Posterior vena cava (tissue), 2 donors: Measurements from ENCODE around the gene TNRC6B. TPM values are rescaled to one million over a fixed set of nuclear protein-coding genes. Genes with fewer than 3 reads are reported as not detected.
"Not testable (repeated sequence)": the region's sequence is repeated elsewhere in the genome, so short reads cannot be mapped to it uniquely, and the experiment has no call there.

Experiments used
- DNase-seq: peaks from one replicate; pipeline ENCODE4 v3.0.0-alpha.2; 2020; ENCODE audit warnings: low spot score
- intact Hi-C, 2 donors: fragments of 100-400 bp; cut with DNase I; formaldehyde crosslinking; loops; one replicate each; pipeline versions ENCODE4 v1.14.1 to v1.14.2; 2022 to 2023
- long read RNA-seq, 2 donors: library from polyadenylated mRNA; unstranded; transcript quantifications; one replicate each; pipeline ENCODE4 v2.0.0, GENCODE V29; 2020 to 2021
- total RNA-seq, 2 donors: library from RNA; stranded (reverse); fragmentation: NEBNext Ultra II Directional; extraction: Animal tissue kit (Norgen Biotek cat#: 25700); gene quantifications; one replicate each; pipeline ENCODE4 v1.2.1, GENCODE V29; 2021
- donor health status: DM: yes; HTN: yes; CAD: no.
- donor health status: DM: yes; HTN: yes; CAD: no.

TNRC6B gene, protein sequence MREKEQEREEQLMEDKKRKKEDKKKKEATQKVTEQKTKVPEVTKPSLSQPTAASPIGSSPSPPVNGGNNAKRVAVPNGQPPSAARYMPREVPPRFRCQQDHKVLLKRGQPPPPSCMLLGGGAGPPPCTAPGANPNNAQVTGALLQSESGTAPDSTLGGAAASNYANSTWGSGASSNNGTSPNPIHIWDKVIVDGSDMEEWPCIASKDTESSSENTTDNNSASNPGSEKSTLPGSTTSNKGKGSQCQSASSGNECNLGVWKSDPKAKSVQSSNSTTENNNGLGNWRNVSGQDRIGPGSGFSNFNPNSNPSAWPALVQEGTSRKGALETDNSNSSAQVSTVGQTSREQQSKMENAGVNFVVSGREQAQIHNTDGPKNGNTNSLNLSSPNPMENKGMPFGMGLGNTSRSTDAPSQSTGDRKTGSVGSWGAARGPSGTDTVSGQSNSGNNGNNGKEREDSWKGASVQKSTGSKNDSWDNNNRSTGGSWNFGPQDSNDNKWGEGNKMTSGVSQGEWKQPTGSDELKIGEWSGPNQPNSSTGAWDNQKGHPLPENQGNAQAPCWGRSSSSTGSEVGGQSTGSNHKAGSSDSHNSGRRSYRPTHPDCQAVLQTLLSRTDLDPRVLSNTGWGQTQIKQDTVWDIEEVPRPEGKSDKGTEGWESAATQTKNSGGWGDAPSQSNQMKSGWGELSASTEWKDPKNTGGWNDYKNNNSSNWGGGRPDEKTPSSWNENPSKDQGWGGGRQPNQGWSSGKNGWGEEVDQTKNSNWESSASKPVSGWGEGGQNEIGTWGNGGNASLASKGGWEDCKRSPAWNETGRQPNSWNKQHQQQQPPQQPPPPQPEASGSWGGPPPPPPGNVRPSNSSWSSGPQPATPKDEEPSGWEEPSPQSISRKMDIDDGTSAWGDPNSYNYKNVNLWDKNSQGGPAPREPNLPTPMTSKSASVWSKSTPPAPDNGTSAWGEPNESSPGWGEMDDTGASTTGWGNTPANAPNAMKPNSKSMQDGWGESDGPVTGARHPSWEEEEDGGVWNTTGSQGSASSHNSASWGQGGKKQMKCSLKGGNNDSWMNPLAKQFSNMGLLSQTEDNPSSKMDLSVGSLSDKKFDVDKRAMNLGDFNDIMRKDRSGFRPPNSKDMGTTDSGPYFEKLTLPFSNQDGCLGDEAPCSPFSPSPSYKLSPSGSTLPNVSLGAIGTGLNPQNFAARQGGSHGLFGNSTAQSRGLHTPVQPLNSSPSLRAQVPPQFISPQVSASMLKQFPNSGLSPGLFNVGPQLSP (N-terminal part only)
- 10 to 100 TPM; 44.3 to 44.9 TPM for total RNA-seq
- long read RNA-seq, donor 1, full-length matches to known transcripts = 2 of 20 reads
- long read RNA-seq, donor 1, partial matches to known transcripts = 1 of 20 reads
- long read RNA-seq, donor 1, other reads (novel, unspliced or antisense) = 17 of 20 reads
- long read RNA-seq, donor 2, partial matches to known transcripts = 12 of 27 reads
- long read RNA-seq, donor 2, other reads (novel, unspliced or antisense) = 15 of 27 reads

DNA sequence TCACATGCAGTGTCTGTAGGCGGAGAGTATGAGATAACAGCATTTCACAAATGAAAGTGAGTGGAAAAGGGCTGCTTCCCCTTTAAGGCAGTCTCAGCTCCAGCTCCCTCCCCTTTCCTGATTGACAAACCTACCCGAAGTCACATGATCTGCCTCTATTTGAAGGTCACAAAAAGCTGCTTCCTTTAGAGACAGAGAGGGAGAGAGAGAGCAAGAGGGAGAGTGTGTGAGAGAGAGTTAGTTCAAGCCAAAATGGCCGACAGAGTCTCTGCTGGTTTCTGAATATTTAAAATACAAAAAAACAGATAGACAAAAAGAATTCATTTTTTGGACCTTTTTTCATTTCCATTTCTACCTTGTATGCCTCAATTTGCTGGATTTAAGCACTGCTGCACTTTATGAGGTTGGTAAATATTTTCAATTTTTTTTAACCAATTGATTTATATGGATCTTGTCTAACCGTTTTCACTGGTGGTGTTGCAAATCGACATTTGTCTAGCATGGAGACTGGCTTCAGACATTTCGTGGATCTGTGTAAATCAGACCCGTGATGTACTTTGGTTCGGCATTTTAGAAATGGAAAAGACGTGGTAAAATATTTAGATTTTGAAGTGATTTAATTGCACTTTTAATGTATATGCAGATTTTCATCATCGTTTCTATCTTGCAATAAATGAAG is at the start of gene TNRC6B:
Gene TNRC6B, plus strand, starts transcription at position 188 of the 679 bp plus-strand sequence. Its CDS starts 211 bp downstream, at position 399.
- intact Hi-C loops = no loop called here
- no peak for DNase-seq

DNA sequence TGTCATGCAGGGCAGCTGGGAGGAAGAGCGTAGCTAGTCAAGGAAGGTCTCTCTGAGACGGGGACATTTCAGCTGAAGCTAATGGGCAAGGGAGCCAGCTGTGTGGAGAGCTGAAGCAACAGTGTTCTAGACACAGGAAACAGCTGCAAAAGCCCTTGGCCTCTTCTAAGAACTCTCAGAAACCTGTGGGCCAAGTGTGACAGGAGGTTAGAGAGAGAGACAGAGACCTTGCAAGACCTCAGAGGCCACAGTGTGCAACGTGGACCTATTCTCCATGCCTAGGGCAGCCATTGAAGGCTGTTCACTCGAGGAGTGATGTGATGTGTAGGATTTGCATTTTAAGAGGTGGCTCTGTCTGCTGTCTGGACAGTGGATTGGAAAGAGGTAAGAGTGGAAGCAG is 48.7 kb upstream of the TNRC6B start:
- no peak for DNase-seq

DNA sequence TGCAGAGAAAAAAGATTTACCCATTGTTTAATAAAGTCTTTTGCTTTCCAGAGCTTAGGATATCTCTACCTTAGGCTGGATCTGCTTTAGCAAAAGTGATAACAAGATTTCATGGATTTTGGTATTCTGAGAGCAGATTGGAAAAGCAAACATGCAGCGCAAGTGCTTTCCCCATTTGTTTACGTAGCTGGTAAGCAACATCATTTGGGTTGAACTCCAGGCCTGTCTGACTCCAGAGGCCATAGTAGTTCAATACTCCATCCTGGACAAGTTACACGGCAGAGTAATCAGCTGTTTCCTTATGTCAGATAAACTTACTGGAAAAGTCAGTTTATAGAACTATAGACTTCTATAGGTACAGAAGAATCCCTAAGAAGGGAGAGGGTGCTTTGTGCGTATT is 40.6 kb upstream of the TNRC6B start:
- intact Hi-C loops = no loop called here
- DNase-seq = no peak

More for the DNA sequence above, 48.7 kb upstream of the TNRC6B start:
- intact Hi-C loops = no loop called here

DNA sequence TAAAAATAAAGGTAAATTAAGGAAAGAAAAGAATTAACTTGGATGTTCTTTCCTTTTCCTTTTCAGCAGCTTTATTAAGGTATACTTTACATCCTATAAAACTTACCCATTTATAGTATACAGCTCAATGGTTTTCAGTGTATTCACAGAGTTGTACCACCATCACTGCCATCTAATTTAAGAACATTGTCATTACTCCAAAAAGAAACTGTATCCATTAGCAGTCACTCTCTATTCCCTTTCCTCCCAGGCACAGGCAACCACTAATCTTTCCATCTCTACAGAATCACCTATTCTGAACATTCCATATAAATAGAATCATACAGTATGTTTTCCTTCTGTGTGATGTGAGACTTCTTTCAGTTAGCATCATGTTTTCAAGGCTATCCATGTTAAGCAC is 38.9 kb upstream of the TNRC6B start:
- DNase-seq = no peak
- intact Hi-C loops = no loop called here

DNA sequence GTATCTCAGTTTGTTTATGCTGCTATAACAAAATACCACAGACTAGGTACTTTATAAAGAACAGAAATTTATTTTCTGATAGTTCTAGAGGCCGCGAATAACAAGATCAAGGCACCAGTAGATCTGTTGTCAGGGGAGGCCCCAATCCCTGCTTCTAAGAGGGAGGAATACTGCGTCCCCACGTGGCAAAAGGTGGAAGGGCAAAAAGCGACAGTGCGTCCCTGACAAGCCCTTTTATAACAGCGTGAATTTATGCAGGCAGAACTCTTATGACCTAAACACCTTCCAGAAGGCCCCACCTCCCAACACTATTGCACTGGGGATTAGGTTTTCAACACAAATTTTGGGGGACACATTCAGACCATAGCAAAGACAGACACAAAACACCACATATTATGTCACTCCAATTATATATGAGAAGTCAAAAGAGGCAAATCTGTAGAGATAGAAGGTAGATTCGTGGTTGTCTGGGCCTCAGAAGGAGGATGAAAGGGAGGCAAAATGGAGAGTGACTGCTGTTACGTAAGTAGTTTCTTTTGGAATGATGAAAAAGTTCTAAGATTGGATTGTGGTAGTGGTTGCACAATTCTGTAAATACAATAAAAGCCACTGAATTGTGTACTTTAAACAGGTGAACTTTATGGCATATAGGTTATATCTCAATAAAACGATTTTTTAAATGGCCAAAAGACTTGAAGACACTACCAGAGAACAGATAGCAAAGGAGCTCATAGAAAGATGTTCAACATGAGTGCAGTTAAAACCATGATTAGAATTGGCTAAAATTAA is 30.1 kb upstream of the TNRC6B start:
- intact Hi-C loops = no loop called here
- DNase-seq = no peak

DNA sequence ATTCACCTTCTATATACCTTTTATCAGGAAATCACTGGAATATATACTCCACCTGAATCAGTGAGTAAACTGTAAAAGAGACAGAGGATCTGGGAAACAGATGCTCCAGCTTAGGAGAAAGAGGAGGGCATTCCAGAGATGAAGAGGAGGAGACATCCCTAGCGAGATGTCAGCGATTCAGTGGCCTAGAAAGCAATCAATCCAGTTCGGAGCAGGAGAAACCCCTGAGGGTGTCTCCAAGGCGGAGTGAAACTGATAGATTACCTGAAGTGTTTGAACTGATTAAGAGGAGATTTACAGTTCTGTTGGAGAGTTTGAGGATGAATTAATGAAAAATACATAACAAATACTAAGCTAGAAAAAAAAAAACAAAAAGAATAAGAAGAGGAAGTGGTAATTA is 24.5 kb upstream of the TNRC6B start:
- intact Hi-C loops = no loop called here
- DNase-seq = no peak

DNA sequence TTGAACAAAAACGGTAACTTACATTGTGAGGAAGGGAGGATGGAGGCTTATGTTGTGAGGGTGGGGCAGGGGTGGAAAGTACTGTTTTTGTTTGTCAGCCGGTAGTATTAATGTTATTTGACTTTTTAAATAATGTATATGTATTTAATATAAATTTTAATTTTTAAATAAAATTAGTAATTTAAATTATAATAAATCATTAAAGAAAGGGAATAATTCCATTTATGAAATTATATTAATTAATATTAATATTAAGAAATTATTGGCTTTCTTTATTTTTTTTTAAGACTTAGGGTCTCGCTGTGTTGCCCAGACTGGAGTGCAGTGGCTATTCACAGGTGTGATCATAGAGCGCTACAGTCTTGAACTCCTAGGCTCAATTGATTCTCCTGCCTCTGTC is 24.0 kb upstream of the TNRC6B start:
- intact Hi-C loops = no loop called here
- no peak for DNase-seq

DNA sequence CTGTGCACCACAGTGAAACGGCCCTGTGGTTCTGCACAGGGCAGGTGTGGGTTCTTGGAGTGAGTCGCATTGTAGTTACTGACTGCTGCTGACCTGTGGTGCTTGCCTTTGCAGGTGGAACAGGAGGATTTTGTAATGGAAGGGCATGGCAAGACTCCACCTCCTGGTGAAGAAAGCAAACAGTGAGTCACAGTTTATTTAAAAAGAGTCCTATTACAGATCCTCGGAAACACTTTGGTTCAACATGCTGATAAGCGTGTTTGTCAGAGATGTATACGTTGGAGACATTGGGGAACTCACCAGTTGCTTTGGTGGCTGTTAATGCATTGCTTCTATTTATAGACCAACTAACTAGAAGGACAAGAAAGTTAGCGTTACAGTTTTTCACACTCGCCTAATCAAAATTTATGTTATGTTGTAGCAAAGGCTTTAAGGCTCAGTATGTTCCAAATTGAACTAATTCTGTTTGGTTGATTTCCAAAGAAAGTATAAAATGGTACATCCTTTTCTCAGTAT is 21.7 kb upstream of the TNRC6B start:
- intact Hi-C loops = no loop called here
- no peak for DNase-seq

DNA sequence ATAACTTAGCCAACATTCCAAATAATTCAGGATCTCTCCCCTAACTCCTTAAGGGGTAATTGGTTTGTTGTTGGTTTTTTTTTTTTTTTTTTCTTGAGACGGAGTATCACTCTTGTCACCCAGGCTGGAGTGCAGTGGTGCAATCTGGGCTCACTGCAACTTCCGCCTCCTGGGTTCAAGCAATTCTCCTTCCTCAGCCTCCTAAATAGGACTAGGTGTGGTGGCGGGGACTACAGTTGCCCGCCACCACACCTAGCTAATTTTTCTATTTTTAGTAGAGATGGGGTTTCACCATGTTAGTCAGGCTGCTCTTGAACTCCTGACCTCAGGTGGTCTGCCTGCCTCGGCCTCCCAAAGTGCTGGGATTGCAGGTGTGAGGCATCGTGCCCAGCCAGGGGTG is 21.0 kb upstream of the TNRC6B start:
- intact Hi-C loops, DNase-seq: not testable (repeated sequence)

DNA sequence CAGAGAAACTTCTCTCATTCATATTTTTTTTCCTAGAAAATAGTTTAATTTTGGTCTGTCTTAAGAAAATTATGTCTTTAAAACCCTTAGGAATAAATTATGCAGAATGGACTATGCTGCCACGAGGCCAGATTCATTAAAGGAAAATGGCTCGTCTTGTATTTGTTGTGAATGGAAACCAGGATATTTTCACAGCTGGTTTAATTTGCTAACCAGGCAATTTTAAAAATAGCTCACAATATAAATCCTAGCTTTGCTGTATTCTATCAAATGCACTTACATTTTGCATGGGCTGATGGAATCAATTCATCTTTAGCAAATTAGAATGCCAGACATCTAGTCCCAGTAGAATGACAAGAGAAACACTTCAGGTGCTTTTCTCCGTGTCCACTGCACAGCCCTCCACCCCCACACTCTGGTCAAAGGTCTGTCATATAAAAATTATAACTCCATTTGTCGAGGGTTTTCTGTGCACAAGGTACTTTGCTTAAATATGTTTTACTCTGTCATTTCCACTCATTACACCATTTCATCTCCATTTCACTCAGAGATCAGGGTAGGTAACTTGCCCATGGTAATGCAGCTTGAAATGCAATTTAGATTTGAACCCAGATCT is 20.3 kb upstream of the TNRC6B start:
- intact Hi-C loops = no loop called here
- DNase-seq = no peak

DNA sequence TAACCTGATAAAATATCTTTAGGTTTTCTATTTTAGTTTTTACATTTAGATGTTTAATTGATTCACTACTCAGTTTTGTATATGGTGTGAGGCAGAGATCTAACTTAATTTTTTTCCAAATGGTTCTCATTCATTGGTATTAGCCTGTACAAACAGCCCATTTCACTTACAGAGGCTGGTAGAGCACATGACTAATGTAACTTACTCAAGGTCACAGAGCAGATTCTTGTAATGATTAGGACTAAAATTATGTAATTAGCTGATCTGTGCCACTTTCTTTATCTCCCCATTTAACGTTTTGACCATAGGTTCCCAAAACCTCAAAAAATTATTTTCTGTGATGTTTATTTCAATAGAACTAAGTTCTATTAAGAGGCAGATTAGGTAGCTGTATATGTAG is 16.5 kb upstream of the TNRC6B start:
- DNase-seq = no peak
- intact Hi-C loops = no loop called here

DNA sequence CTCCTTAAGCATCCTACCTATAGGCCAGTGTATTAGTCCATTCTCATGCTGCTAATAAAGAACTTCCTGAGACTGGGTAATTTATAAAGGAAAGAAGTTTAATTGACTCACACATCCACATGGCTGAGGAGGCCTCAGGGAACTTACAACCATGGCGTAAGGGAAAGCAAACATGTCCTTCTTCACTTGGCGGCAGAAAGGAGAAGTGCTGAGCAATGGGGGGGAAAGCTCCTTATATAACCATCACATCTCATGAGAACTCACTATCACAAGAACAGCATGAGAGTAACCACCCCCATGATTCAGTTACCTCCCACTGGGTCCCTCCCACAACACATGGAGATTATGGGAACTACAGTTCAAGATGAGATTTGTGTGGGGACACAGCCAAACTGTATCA is 12.2 kb upstream of the TNRC6B start:
- intact Hi-C loops, DNase-seq: not testable (repeated sequence)

DNA sequence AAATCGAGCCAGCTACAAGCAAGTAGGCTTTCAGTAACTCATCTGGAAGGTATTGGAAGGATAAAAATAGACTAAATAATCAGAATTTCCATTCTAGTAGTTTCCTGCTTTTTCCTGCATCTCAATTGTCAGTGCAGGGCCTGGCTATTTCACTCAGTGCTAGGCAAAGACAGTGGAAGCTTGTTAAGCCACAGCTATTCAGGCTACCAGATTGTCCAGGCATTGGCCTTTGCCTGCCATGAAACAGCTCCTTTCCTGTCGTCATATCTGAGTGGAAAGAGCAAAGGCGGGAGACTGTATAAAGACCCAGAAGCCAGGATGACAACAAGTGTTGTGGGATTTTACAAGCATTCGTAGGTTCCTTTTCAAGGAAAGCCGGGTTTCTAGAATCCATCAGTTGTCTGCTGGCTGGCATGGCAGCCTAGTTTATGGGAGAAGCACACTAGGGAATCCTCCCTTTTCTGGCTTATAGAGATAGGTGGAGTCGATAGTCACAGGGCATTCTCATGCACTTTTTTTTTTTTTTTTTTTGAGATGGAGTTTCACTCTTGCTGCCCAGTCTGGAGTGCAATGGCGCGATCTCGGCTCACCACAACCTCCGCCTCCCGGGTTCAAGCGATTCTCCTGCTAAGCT is 2.0 kb upstream of the TNRC6B start:
- intact Hi-C loops = no loop called here
- DNase-seq = no peak

DNA sequence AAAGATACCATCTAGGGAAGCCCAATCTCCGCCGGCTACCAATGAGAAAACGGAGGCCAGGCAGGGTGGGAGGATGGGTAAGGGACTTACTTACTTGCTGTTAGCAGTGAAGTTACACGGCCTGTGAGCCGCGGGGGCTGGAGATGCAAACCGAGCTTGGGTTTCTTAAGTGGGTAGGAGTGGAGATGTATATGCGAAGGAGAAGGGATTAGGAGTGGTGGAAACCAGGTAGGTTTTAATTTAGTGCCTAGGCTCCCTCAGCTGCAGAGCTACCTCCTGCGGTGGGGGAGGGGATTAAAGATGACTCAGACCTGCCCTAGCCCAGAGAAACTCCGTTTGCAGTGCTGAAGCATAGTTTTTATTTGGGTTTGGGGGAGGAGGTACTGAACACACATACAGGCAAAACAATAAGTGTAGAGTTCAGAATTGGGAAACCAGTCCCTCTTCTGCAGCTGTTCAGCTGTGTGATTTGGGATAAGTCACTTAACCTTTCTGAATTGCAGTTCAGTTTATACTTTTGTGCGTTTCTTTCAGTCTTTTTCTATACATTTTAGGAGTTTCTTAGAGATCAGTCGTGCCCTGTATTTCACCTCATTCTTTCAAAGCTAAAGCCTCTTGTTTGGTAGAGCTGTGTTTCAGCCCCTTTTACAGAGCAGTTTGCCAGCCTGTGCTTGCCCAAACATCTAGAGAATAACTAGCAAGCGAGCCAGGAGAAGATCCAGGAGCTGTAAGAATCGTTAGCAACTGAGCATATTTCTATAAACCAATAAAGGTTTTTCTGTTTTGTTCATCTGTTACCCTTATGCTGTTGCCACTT is 596 bp upstream of the TNRC6B start:
- no peak for DNase-seq
- intact Hi-C loops = no loop called here

DNA sequence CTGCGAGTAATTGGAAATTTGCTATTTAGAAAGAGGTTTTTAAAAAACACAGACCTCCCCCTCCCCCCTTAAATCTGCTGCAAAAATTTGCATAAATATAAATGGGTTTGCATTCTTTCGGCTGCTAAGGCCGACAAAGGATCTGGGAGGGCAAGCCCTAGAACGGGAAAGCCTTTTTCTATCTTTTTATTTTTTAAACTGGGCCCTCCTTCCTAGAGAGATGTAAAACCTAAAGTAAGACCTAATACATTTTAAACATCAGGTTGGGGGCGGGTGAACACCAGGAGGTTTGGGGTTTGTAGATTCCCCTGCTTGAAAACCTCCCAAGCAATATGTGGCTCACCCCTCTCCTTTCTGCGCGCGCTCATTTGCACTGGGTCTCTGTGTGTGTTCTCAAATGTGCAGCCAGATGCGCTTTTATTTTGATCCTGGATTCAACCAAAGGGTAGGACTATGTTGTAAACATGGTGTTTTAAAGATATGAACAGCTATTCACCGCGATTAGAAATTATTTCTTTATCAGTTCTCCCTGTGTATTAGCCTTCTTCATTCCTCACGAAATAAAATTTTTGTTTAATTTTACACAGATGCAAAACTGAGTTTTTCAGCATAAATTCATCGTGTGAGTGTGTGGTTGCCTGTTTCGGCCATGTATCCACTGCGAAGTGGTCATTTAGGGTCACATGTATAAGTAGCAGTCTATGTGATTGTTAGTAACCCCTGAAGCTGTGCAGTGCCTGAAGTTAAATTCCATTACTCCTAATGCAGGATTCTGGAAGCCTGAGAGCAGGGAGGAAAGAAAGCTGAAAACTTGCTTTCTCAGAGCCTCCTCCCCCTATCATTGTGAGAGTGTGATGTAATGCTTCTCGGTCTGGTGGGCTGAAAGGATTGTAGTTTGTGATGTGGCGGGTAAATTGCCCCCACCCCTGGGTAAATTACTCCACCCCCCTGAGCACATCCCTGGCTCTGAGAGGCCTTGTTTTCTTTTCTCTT is 988 bp downstream of the TNRC6B start:
- intact Hi-C loops = no loop called here
- DNase-seq = no peak
